Measurements from ENCODE around the gene CDH23. TPM values are rescaled to one million over a fixed set of nuclear protein-coding genes. Genes with fewer than 3 reads are reported as not detected.

CDH23 gene
- total and polyA plus RNA-seq, 2 of the 8 experiments (the other 6 are each of a cell fraction or from before 2014, with no cell fraction given): 1.9 to 4.9 TPM

GRCh38 chr10:71757399-71757922 is 360.7 kb downstream of the CDH23 start:
- no peak overlapping the region for H2BK12ac ChIP-seq (ENCODE audit: low read depth, low read length)
- peak overlapping the region; percentile 7 for H4K91ac ChIP-seq (replicated peaks; ENCODE audit: insufficient read length, low read length)
- H3K4ac ChIP-seq (replicated peaks; ENCODE audit: insufficient read length, low read depth, low read length): no peak overlapping the region
- DNase-seq (ENCODE audit: low read depth in 1 of 2, low spot score in 2 of 2): no peak
- peak overlapping the region; percentile 58 for H2AFZ ChIP-seq (ENCODE audit: low read length)
- no peak overlapping the region for H2BK120ac ChIP-seq (replicated peaks; ENCODE audit: low read depth, low read length)
- 0 out of 2 replicates have a peak overlapping the region, but pooled peaks have one; percentile 42 for H2BK5ac ChIP-seq (ENCODE audit: low read depth, low read length)
- H3K9ac ChIP-seq (replicated peaks in 1 of 4; ENCODE audit: extremely low read depth in 1 of 4, low read depth in 3 of 4, low read length in 3 of 4): no peak overlapping the region
- H4K5ac ChIP-seq (ENCODE audit: insufficient read length, low read depth, low read length): no peak overlapping the region
- H2BK15ac ChIP-seq (ENCODE audit: low read length): no peak overlapping the region
- H3K4me1 ChIP-seq (replicated peaks in 1 of 4; ENCODE audit: control insufficient read depth in 3 of 4, insufficient read depth in 4 of 4, low read length in 3 of 4): peaks cover 0 to 7% (median 4%) of the 10 kb centered on the region in 4 experiments; a peak in 5 of 7 replicates
- no peak overlapping the region for H3K23ac ChIP-seq (ENCODE audit: insufficient read length)
- no peak overlapping the region for H3K56ac ChIP-seq (replicated peaks; ENCODE audit: insufficient read length, low read depth, low read length)
- CTCF ChIA-PET (ENCODE audit: partially characterized antibody): interaction anchor here (0.6 to 4.0 kb wide), 13 partner anchors 9 to 606 kb away, joined by 3 to 24 read pairs (median 4); partner anchors contain the start of genes C10orf105 and VSIR
- no peaks in the 10 kb centered on the region for H4K20me1 ChIP-seq (replicated peaks in 1 of 2; ENCODE audit: control insufficient read depth in 1 of 2, insufficient read depth in 2 of 2, low read length in 2 of 2)
- H2BK20ac ChIP-seq (ENCODE audit: low read length): no peak overlapping the region
- H3K4me2 ChIP-seq (ENCODE audit: insufficient read depth in 1 of 2, low read depth in 2 of 2, low read length in 2 of 2): no peak overlapping the region
- no peak overlapping the region for H3K27ac ChIP-seq (ENCODE audit: low read depth, low read length)
- WGBS, 2 experiments (ENCODE audit: extremely low coverage in 1 of 2, insufficient coverage in 1 of 2, insufficient read length in 1 of 2, insufficient replicate concordance in 2 of 2, low coverage in 1 of 2, low lambda C conversion rate in 2 of 2, missing lambda C conversion rate in 1 of 2): 54% methylated on average over 11 of the region's 11 CpGs; no CpG with 5 or more reads in 1 of the 2 experiments
- no peaks in the 10 kb centered on the region for H3K23me2 ChIP-seq (ENCODE audit: low read depth, low read length)
- H3K79me1 ChIP-seq (ENCODE audit: low read depth, low read length): no peaks in the 10 kb centered on the region
- no peak for FAIRE-seq
- H2AK5ac ChIP-seq (ENCODE audit: low read depth, low read length): no peak overlapping the region
- H3K14ac ChIP-seq (ENCODE audit: insufficient read length): no peak overlapping the region
- no peaks in the 10 kb centered on the region for H3K79me2 ChIP-seq (ENCODE audit: control insufficient read depth in 1 of 2, insufficient read depth in 2 of 2, low read length in 2 of 2)
- POLR2A ChIA-PET (ENCODE audit: partially characterized antibody): interaction anchor here (0.8 to 1.6 kb wide), 3 partner anchors 48 to 362 kb away, joined by 3 to 4 read pairs (median 3); partner anchors contain the start of gene PSAP
- no peaks in the 10 kb centered on the region for H3K36me3 ChIP-seq (ENCODE audit: control insufficient read depth in 2 of 4, insufficient read depth in 4 of 4, low read length in 3 of 4)
- TF ChIP-seq BCL11A (IDR thresholded peaks at IDR 0.05; ENCODE audit: low read depth in 2 of 2, low read length in 2 of 2) (no peak), TCF12 (IDR thresholded peaks at IDR 0.05; ENCODE audit: low read depth, low read length) (no peak), SIRT6 (IDR thresholded peaks at IDR 0.05; ENCODE audit: low read length) (no peak), ZNF274 (IDR thresholded peaks at IDR 0.05; ENCODE audit: borderline replicate concordance, extremely low read depth, low read length) (no peak), CHD1 (IDR thresholded peaks at IDR 0.05; ENCODE audit: low read depth, low read length) (no peak), KDM5A (IDR thresholded peaks at IDR 0.05; ENCODE audit: low read length) (no peak), JUND (IDR thresholded peaks at IDR 0.05; ENCODE audit: low read length) (no peak), RAD21 (IDR thresholded peaks at IDR 0.05 in 1 of 2, conservative IDR thresholded peaks at IDR 0.05 in 1 of 2; ENCODE audit: low read depth in 2 of 2, low read length in 2 of 2) (no peak), EZH2 (IDR thresholded peaks at IDR 0.05; ENCODE audit: low read depth, low read length, severe bottlenecking) (no peak), HDAC2 (IDR thresholded peaks at IDR 0.05; ENCODE audit: borderline replicate concordance in 1 of 2, low read depth in 2 of 2, low read length in 2 of 2) (no peak), GTF2F1 (IDR thresholded peaks at IDR 0.05; ENCODE audit: borderline replicate concordance, low read depth, low read length) (no peak)
- no peaks in the 10 kb centered on the region for H3K9me3 ChIP-seq (ENCODE audit: insufficient read depth in 2 of 2, low read depth in 1 of 2, low read length in 1 of 2)
- no peak overlapping the region; the same call in 1 of the 2 replicates for H4K8ac ChIP-seq (ENCODE audit: extremely low read depth, insufficient read depth, low read length)
- H3K18ac ChIP-seq (ENCODE audit: extremely low read depth, low read length): no peak overlapping the region
- H3K4me3 ChIP-seq (ENCODE audit: extremely low read depth in 1 of 4, insufficient read depth in 2 of 4, low read depth in 3 of 4, low read length in 4 of 4): no peak overlapping the region
- no peaks in the 10 kb centered on the region; a peak in 3 of 7 replicates for H3K27me3 ChIP-seq (replicated peaks in 1 of 4; ENCODE audit: control insufficient read depth in 3 of 4, extremely low read depth in 1 of 4, insufficient read depth in 3 of 4, low read length in 3 of 4)
